Measurements from ENCODE around the gene LSG1.

The LSG1 gene

GRCh38 chr3:194598771-194599557, 73.0 kb downstream of the LSG1 start:
- TF ChIP-seq CTCF (IDR thresholded peaks at IDR 0.05; ENCODE audit: low read depth, low read length), result no peak
- H3K4me3 ChIP-seq (ENCODE audit: low read depth, low read length), result no peak overlapping the region

GRCh38 chr3:194596906-194597305, 75.1 kb downstream of the LSG1 start:
- H3K4me3 ChIP-seq (ENCODE audit: low read depth, low read length), result no peak overlapping the region
- no peak for TF ChIP-seq CTCF (IDR thresholded peaks at IDR 0.05; ENCODE audit: low read depth, low read length)

GRCh38 chr3:194592798-194593752, 78.9 kb downstream of the LSG1 start:
- 0 out of 2 replicates have a peak, but pooled peaks have one; percentile 4 for TF ChIP-seq CTCF (IDR thresholded peaks at IDR 0.05; ENCODE audit: low read depth, low read length)

More at GRCh38 chr3:194592798-194593752, 78.9 kb downstream of the LSG1 start:
- H3K4me3 ChIP-seq (ENCODE audit: low read depth, low read length), result no peak overlapping the region
